Endothelial cell of umbilical vein (primary cell): Measurements from ENCODE around the gene SERGEF. TPM values are rescaled to one million over a fixed set of nuclear protein-coding genes. Genes with fewer than 3 reads are reported as not detected.

Experiments
- BruUV-seq: library from RNA; stranded (reverse); fragments of 400-500 nt; replicated peaks from 2 replicates; lab custom pipeline; 2021; lab: Mats Ljungman, UMichigan
- CTCF ChIA-PET: fragments of 300-600, 350-600 bp; sonication (Branson Sonifier 250); formaldehyde crosslinking; loops from one replicate; lab custom pipeline; 2021; ENCODE audit warnings: antibody characterized with exemption, inconsistent platforms; lab: Charles Lee
- POLR2A ChIA-PET: fragments of 300-600, 350-600 bp; sonication (Branson Sonifier 250); formaldehyde crosslinking; loops from one replicate; lab custom pipeline; 2021; ENCODE audit warnings: antibody characterized with exemption, inconsistent platforms; lab: Charles Lee
- DNase-seq: peaks from one replicate; pipeline ENCODE4 v3.0.0-alpha.2; 2011; ENCODE audit warnings: low read depth, low spot score
- FAIRE-seq: peaks from 2 replicates; lab custom pipeline; 2011; peaks lifted over from hg19 to GRCh38; lab: Jason Lieb, UNC
- H2AFZ ChIP-seq: 2 replicates; pipeline ENCODE4 v1.6.0; 2012; ENCODE audit warnings: low read depth, low read length, control low read depth, inconsistent platforms
- H3K27ac ChIP-seq: 2 replicates; pipeline ENCODE4 v1.5.1; 2011; ENCODE audit warnings: low read depth, mild to moderate bottlenecking, control low read depth, low read length, moderate library complexity; ENCODE audit not compliant: insufficient read depth
- H3K27me3 ChIP-seq, 2 experiments: 2 replicates each; pipeline versions ENCODE4 v1.6.0 to v1.6.1; 2011; ENCODE audit warnings: low read length in 2 of 2, mixed read lengths in 1 of 2; ENCODE audit not compliant: control insufficient read depth in 2 of 2, insufficient read depth in 2 of 2
- H3K36me3 ChIP-seq, 2 experiments: 2 replicates in 1 of 2; 3 replicates in 1 of 2; pipeline ENCODE4 v1.5.1; 2011; ENCODE audit warnings: low read length in 2 of 2, mild to moderate bottlenecking in 1 of 2, moderate library complexity in 1 of 2; ENCODE audit not compliant: control insufficient read depth in 2 of 2, insufficient read depth in 2 of 2; ENCODE audit errors: extremely low read depth in 1 of 2
- H3K4me1 ChIP-seq: 3 replicates; pipeline ENCODE4 v1.5.1; 2011; ENCODE audit warnings: mild to moderate bottlenecking, low read length; ENCODE audit not compliant: control insufficient read depth, insufficient read depth; ENCODE audit errors: extremely low read depth
- H3K4me2 ChIP-seq: 2 replicates; pipeline ENCODE4 v1.6.1; 2011; ENCODE audit warnings: low read length, control low read depth, mixed read lengths; ENCODE audit not compliant: insufficient read depth
- H3K4me3 ChIP-seq, 3 experiments: fragments of 200-600 bp in 1 of 3; sonication (generic), shearing (Covaris generic) in 1 of 3; replicated peaks in 1 of 3; 2 replicates each; pipeline ENCODE4 v1.5.1; 2011 to 2016; ENCODE audit warnings: control low read depth in 3 of 3, low read length in 3 of 3, mild to moderate bottlenecking in 2 of 3, inconsistent platforms in 1 of 3, low read depth in 1 of 3, moderate library complexity in 1 of 3; ENCODE audit not compliant: insufficient read depth in 1 of 3
- H3K79me2 ChIP-seq: 2 replicates; pipeline ENCODE4 v1.6.0; 2012; ENCODE audit warnings: low read length, inconsistent platforms; ENCODE audit not compliant: control insufficient read depth, insufficient read depth
- H3K9ac ChIP-seq: replicated peaks from 2 replicates; pipeline ENCODE3; 2011; ENCODE audit warnings: low read length, control low read depth; ENCODE audit not compliant: insufficient read depth; ENCODE audit errors: extremely low read depth
- H3K9me1 ChIP-seq: replicated peaks from 3 replicates; pipeline ENCODE4 v1.6.0; 2011; ENCODE audit warnings: mild to moderate bottlenecking, low read length; ENCODE audit not compliant: control insufficient read depth, insufficient read depth; ENCODE audit errors: extremely low read depth
- H3K9me3 ChIP-seq: replicated peaks from 2 replicates; pipeline ENCODE4 v1.5.1; 2012; ENCODE audit warnings: low read length, inconsistent platforms; ENCODE audit not compliant: control insufficient read depth, insufficient read depth
- H4K20me1 ChIP-seq: replicated peaks from 2 replicates; pipeline ENCODE3; 2011; ENCODE audit warnings: mild to moderate bottlenecking, low read length; ENCODE audit not compliant: control insufficient read depth, insufficient read depth; ENCODE audit errors: extremely low read depth
- EZH2 ChIP-seq: IDR thresholded peaks from 2 replicates; pipeline ENCODE4 v1.6.1; 2012; ENCODE audit warnings: borderline replicate concordance, low read depth, mild to moderate bottlenecking, moderate library complexity, low read length, inconsistent platforms; ENCODE audit not compliant: severe bottlenecking
- FOS ChIP-seq: IDR thresholded peaks from 2 replicates; pipeline ENCODE4 v1.6.1; 2011; ENCODE audit warnings: mild to moderate bottlenecking, low read length, moderate library complexity, borderline replicate concordance; ENCODE audit not compliant: insufficient read depth
- GATA2 ChIP-seq: IDR thresholded peaks from 2 replicates; pipeline ENCODE4 v1.7.0; 2011; ENCODE audit warnings: low read depth, mild to moderate bottlenecking, moderate library complexity, mixed read lengths, low read length; ENCODE audit not compliant: insufficient read length, insufficient read depth
- JUN ChIP-seq: IDR thresholded peaks from 2 replicates; pipeline ENCODE4 v1.6.1; 2011; ENCODE audit warnings: borderline replicate concordance, low read depth; ENCODE audit not compliant: insufficient read length, insufficient read depth
- MYC ChIP-seq: IDR thresholded peaks from one replicate; pipeline ENCODE4 v1.6.1; 2011; ENCODE audit warnings: mild to moderate bottlenecking, low read depth, low read length
- POLR2A ChIP-seq: IDR thresholded peaks from 2 replicates; pipeline ENCODE4 v1.6.1; 2012; ENCODE audit warnings: low read depth, mild to moderate bottlenecking, control low read depth, low read length
- POLR2AphosphoS5 ChIP-seq: IDR thresholded peaks from 2 replicates; pipeline ENCODE4 v1.6.1; 2012; ENCODE audit warnings: low read depth, mild to moderate bottlenecking, control low read depth, low read length, moderate library complexity; ENCODE audit not compliant: insufficient read depth
- dilution Hi-C: fragments of 300-500 bp; cut with MboI; formaldehyde crosslinking; loops from one replicate; pipeline ENCODE4 v1.15.0; 2019; ENCODE audit warnings: low sequenced_read_pairs; ENCODE audit not compliant: extremely low pct_ligation_motif_present
- intact Hi-C: fragments of 100-400 bp; cut with micrococcal nuclease; formaldehyde crosslinking; loops from one replicate; pipeline ENCODE4 v1.10.0; 2022
- polyA plus RNA-seq, 4 experiments: library from polyadenylated mRNA; depleted of rRNA in 3 of 4; stranded (reverse) in 3 of 4; unstranded in 1 of 4; fragments of >200 nt; gene quantifications; 2 replicates each; pipeline versions ENCODE4 v1.2.1 to v1.2.3, GENCODE V29; 2011 to 2012; ENCODE audit warnings: missing spikeins in 1 of 4
- total RNA-seq: library from RNA; stranded (reverse); gene quantifications from 2 replicates; pipeline ENCODE4 v1.2.3, GENCODE V29; 2021
- TF ChIP-seq, protein P1 (sequence below): IDR thresholded peaks from 2 replicates; pipeline ENCODE4 v1.6.1; 2011; ENCODE audit not compliant: insufficient read depth, insufficient read length

Gene SERGEF
- total and polyA plus RNA-seq, 2 donors (not counting 3 experiments of a cell fraction or from before 2014, with no cell fraction given) = 8.7 to 16.7 TPM

GRCh38 chr11:17831883-17832282 is 181.0 kb downstream of the SERGEF start:
- no peaks in the 10 kb centered on the region for H3K79me2 ChIP-seq
- no peaks in the 10 kb centered on the region for H3K4me1 ChIP-seq
- H3K9me1 ChIP-seq = no peaks in the 10 kb centered on the region
- H2AFZ ChIP-seq = no peak overlapping the region
- H3K9ac ChIP-seq = no peak overlapping the region
- H3K4me2 ChIP-seq = no peak overlapping the region
- no peak overlapping the region for H3K4me3 ChIP-seq
- ChIA-PET CTCF (no interaction called here), POLR2A (no interaction called here)
- no TSS peak for BruUV-seq
- TF ChIP-seq JUN = no peak
- no peak for TF ChIP-seq FOS
- no peak for TF ChIP-seq EZH2
- no peak for TF ChIP-seq MYC
- TF ChIP-seq POLR2A = no peak
- TF ChIP-seq, protein P1, sequence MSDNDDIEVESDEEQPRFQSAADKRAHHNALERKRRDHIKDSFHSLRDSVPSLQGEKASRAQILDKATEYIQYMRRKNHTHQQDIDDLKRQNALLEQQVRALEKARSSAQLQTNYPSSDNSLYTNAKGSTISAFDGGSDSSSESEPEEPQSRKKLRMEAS = no peak
- no peak for TF ChIP-seq POLR2AphosphoS5
- TF ChIP-seq GATA2 = no peak
- dilution Hi-C loops = no loop called here
- H3K27me3 ChIP-seq = no peaks in the 10 kb centered on the region
- no peak for FAIRE-seq
- no peaks in the 10 kb centered on the region for H3K36me3 ChIP-seq
- intact Hi-C loops = no loop called here
- H4K20me1 ChIP-seq = no peaks in the 10 kb centered on the region
- DNase-seq = no peak
- H3K9me3 ChIP-seq = no peaks in the 10 kb centered on the region
- H3K27ac ChIP-seq = no peak overlapping the region

- Histone ChIP-seq H2AFZ (no peak overlapping the region), H3K9me1 (no peaks in the 10 kb centered on the region), H3K36me3 (no peaks in the 10 kb centered on the region), H3K27me3 (no peaks in the 10 kb centered on the region), H3K9ac (no peak overlapping the region), H3K27ac (no peak overlapping the region), H3K4me3 (no peak overlapping the region), H3K4me2 (no peak overlapping the region), H3K4me1 (no peaks in the 10 kb centered on the region), H3K9me3 (no peaks in the 10 kb centered on the region), H3K79me2 (no peaks in the 10 kb centered on the region), H4K20me1 (no peaks in the 10 kb centered on the region)
- intact Hi-C loops (no loop called here), dilution Hi-C loops (no loop called here)
- ChIA-PET POLR2A (no interaction called here), CTCF (no interaction called here)
- FAIRE-seq = no peak
- no TSS peak for BruUV-seq
- DNase-seq = no peak
- no peak for TF ChIP-seq GATA2
These were observed 181.6 kb downstream of the SERGEF start for GRCh38 chr11:17831228-17831627.
